Esophagus (tissue), 2 donors: ENCODE data around the gene SENP6. TPM values are rescaled to one million over a fixed set of nuclear protein-coding genes. Genes with fewer than 3 reads are reported as not detected.
"Not testable (repeated sequence)": the region's sequence is repeated elsewhere in the genome, so short reads cannot be mapped to it uniquely, and the experiment has no call there.

Experiments used
- H3K27ac ChIP-seq, 2 donors: one replicate each; pipeline ENCODE4 v1.5.1; 2013; ENCODE audit warnings: low read depth in 2 of 2, mild to moderate bottlenecking in 2 of 2, inconsistent platforms in 1 of 2, low read length in 1 of 2, moderate library complexity in 1 of 2
- H3K27me3 ChIP-seq, 2 donors: one replicate each; pipeline ENCODE4 v1.6.1; 2013; ENCODE audit warnings: low read length in 2 of 2, control low read depth in 1 of 2, mild to moderate bottlenecking in 1 of 2; ENCODE audit not compliant: insufficient read depth in 2 of 2, control insufficient read depth in 1 of 2
- H3K36me3 ChIP-seq, 2 donors: one replicate each; pipeline ENCODE4 v1.6.1; 2013; ENCODE audit warnings: low read length in 1 of 2; ENCODE audit not compliant: control insufficient read depth in 2 of 2, insufficient read depth in 2 of 2
- H3K4me1 ChIP-seq, 2 donors: one replicate each; pipeline ENCODE4 v1.6.1; 2013; ENCODE audit warnings: low read length in 1 of 2; ENCODE audit not compliant: control insufficient read depth in 2 of 2, insufficient read depth in 2 of 2
- H3K4me3 ChIP-seq, 2 donors: one replicate each; pipeline ENCODE4 v1.5.1; 2013; ENCODE audit warnings: low read length in 2 of 2, mild to moderate bottlenecking in 2 of 2, low read depth in 1 of 2, moderate library complexity in 1 of 2
- H3K9me3 ChIP-seq, 2 donors: one replicate each; pipeline ENCODE4 v1.6.1; 2013; ENCODE audit warnings: mild to moderate bottlenecking in 2 of 2, low read depth in 1 of 2, low read length in 1 of 2, moderate library complexity in 1 of 2; ENCODE audit not compliant: control insufficient read depth in 2 of 2, insufficient read depth in 1 of 2
- WGBS, 2 donors: extraction: QIAGEN DNeasy Blood & Tissue Kit; methylation state at CpG; one replicate each; pipeline ENCODE4 v1.1.7; 2013; 5-methylcytosine and 5-hydroxymethylcytosine counted together
- polyA plus RNA-seq, 2 donors: library from polyadenylated mRNA; stranded (reverse); fragments of 200-250 nt; gene quantifications; one replicate each; pipeline ENCODE4 v1.2.3, GENCODE V29; 2013
- donor health status: healthy with polysubstance abuse.
- donor health status: Bipolar disorder and iron deficiency.

Gene SENP6
- polyA plus RNA-seq, 2 donors, result 21.8 to 30.7 TPM

- WGBS, 2 donors, result 80 to 83% methylated on average over 4 of the region's 4 CpGs
- H3K36me3 ChIP-seq, result no peaks in the 10 kb centered on the region
- H3K9me3 ChIP-seq, result no peaks in the 10 kb centered on the region
- no peaks in the 10 kb centered on the region for H3K27me3 ChIP-seq
- no peak overlapping the region for H3K4me3 ChIP-seq
- H3K27ac ChIP-seq, result no peak overlapping the region
- no peaks in the 10 kb centered on the region for H3K4me1 ChIP-seq
Observed at GRCh38 chr6:75579951-75580350, 21.7 kb upstream of the SENP6 start.

GRCh38 chr6:75581231-75581630 lies 20.4 kb upstream of the SENP6 start:
- H3K9me3 ChIP-seq, result no peaks in the 10 kb centered on the region
- no peaks in the 10 kb centered on the region for H3K27me3 ChIP-seq
- H3K27ac ChIP-seq, result no peak overlapping the region
- 91 to 96% methylated on average over 1 of the region's 1 CpG for WGBS, 2 donors
- H3K4me3 ChIP-seq, result no peak overlapping the region
- H3K36me3 ChIP-seq, result no peaks in the 10 kb centered on the region
- H3K4me1 ChIP-seq, result no peaks in the 10 kb centered on the region

- not testable (repeated sequence) for H3K9me3 ChIP-seq, H3K27ac ChIP-seq, H3K4me3 ChIP-seq, H3K36me3 ChIP-seq, H3K4me1 ChIP-seq, H3K27me3 ChIP-seq
- WGBS, 2 donors, result 72 to 93% methylated on average over 2 of the region's 2 CpGs
Observed at GRCh38 chr6:75584552-75584951, 17.1 kb upstream of the SENP6 start.

GRCh38 chr6:75588948-75589347 lies 12.7 kb upstream of the SENP6 start:
- Histone ChIP-seq H3K4me3 (no peak overlapping the region), H3K4me1 (no peaks in the 10 kb centered on the region), H3K27ac (no peak overlapping the region), H3K9me3 (no peaks in the 10 kb centered on the region), H3K36me3 (no peaks in the 10 kb centered on the region), H3K27me3 (no peaks in the 10 kb centered on the region)
- 99% methylated on average over 2 of the region's 2 CpGs for whole genome bisulfite sequencing, 2 donors

GRCh38 chr6:75590370-75590769 lies 11.3 kb upstream of the SENP6 start:
- WGBS, 2 donors, result 95 to 96% methylated on average over 2 of the region's 2 CpGs

GRCh38 chr6:75596380-75596779 lies 5.3 kb upstream of the SENP6 start:
- WGBS, 2 donors, result 94 to 100% methylated on average over 2 of the region's 2 CpGs

More at GRCh38 chr6:75590370-75590769, 11.3 kb upstream of the SENP6 start:
- H3K27ac ChIP-seq, result no peak overlapping the region
- no peaks in the 10 kb centered on the region for H3K9me3 ChIP-seq
- no peaks in the 10 kb centered on the region for H3K27me3 ChIP-seq
- no peak overlapping the region for H3K4me3 ChIP-seq
- H3K36me3 ChIP-seq, result no peaks in the 10 kb centered on the region
- H3K4me1 ChIP-seq, result no peaks in the 10 kb centered on the region

GRCh38 chr6:75600768-75601167 lies 912 bp upstream of the SENP6 start:
- Histone ChIP-seq H3K27me3 (no peaks in the 10 kb centered on the region), H3K4me3 (no peak overlapping the region), H3K9me3 (no peaks in the 10 kb centered on the region), H3K36me3 (peaks cover 0 to 3% of the 10 kb centered on the region in 2 donors), H3K27ac (peak overlapping the region in 1 of 2 donors; percentile 42), H3K4me1 (peaks cover 0 to 4% of the 10 kb centered on the region in 2 donors)
- whole genome bisulfite sequencing, 2 donors, result 33 to 37% methylated on average over 7 of the region's 7 CpGs

More at GRCh38 chr6:75596380-75596779, 5.3 kb upstream of the SENP6 start:
- not testable (repeated sequence) for H3K4me1 ChIP-seq, H3K4me3 ChIP-seq, H3K36me3 ChIP-seq, H3K9me3 ChIP-seq, H3K27me3 ChIP-seq, H3K27ac ChIP-seq

- H3K27ac ChIP-seq, result peak overlapping the region; percentile 97 to 99
- H3K27me3 ChIP-seq, result no peaks in the 10 kb centered on the region
- WGBS, 2 donors, result 0 to 1% methylated on average over 70 of the region's 70 CpGs
- peaks cover 0 to 3% of the 10 kb centered on the region in 2 donors for H3K36me3 ChIP-seq
- H3K4me3 ChIP-seq, result peak overlapping the region; percentile 92 to 95
- H3K9me3 ChIP-seq, result no peaks in the 10 kb centered on the region
- H3K4me1 ChIP-seq, result peaks cover 0 to 4% of the 10 kb centered on the region in 2 donors
Observed at GRCh38 chr6:75602246-75603105, 796 bp downstream of the SENP6 start.

GRCh38 chr6:75603106-75603420 lies 1.4 kb downstream of the SENP6 start:
- H3K9me3 ChIP-seq, result no peaks in the 10 kb centered on the region
- peak overlapping the region; percentile 92 to 95 for H3K4me3 ChIP-seq
- peak overlapping the region in 1 of 2 donors; percentile 99 for H3K27ac ChIP-seq
- WGBS, 2 donors, result 2 to 3% methylated on average over 2 of the region's 2 CpGs
- H3K36me3 ChIP-seq, result peaks cover 0 to 3% of the 10 kb centered on the region in 2 donors
- H3K4me1 ChIP-seq, result peaks cover 0 to 4% of the 10 kb centered on the region in 2 donors
- H3K27me3 ChIP-seq, result no peaks in the 10 kb centered on the region

- Histone ChIP-seq H3K27me3 (no peaks in the 10 kb centered on the region), H3K4me1 (peaks cover 0 to 4% of the 10 kb centered on the region in 2 donors), H3K36me3 (peaks cover 0 to 3% of the 10 kb centered on the region in 2 donors), H3K9me3 (no peaks in the 10 kb centered on the region), H3K27ac (no peak overlapping the region), H3K4me3 (peak overlapping the region in 1 of 2 donors; percentile 92)
- WGBS, 2 donors, result 93 to 95% methylated on average over 16 of the region's 16 CpGs
Observed at GRCh38 chr6:75604294-75604693, 2.6 kb downstream of the SENP6 start.
